Loucy (cell line): ENCODE data around the gene RBM23.

ENCODE experiments used
- H2AFZ ChIP-seq: fragments of 200-600 bp; sonication (generic); 2 replicates; pipeline ENCODE4 v1.6.0; 2016; ENCODE audit warnings: antibody characterized with exemption, mild to moderate bottlenecking, low read length, moderate library complexity
- H3F3A ChIP-seq: fragments of 200-600 bp; 2 replicates; pipeline ENCODE4 v1.6.0; 2016; ENCODE audit warnings: antibody characterized with exemption, low read depth, mild to moderate bottlenecking
- H3K27me3 ChIP-seq: fragments of 200-600 bp; sonication (generic); 2 replicates; pipeline ENCODE4 v1.6.1; 2014; ENCODE audit warnings: low read length, mild to moderate bottlenecking; ENCODE audit not compliant: insufficient read depth, poor library complexity, severe bottlenecking
- H3K36me3 ChIP-seq: fragments of 200-600 bp; sonication (generic); 2 replicates; pipeline ENCODE4 v1.6.1; 2016; ENCODE audit warnings: low read length; ENCODE audit not compliant: insufficient read depth
- H3K4me1 ChIP-seq: fragments of 200-600 bp; sonication (generic); 2 replicates; pipeline ENCODE4 v1.5.1; 2014; ENCODE audit warnings: low read length, mild to moderate bottlenecking; ENCODE audit not compliant: insufficient read depth, poor library complexity, severe bottlenecking
- H3K4me2 ChIP-seq: fragments of 200-600 bp; sonication (generic); 2 replicates; pipeline ENCODE4 v1.6.0; 2014; ENCODE audit warnings: antibody characterized with exemption, low read length, low read depth, mild to moderate bottlenecking; ENCODE audit not compliant: poor library complexity, severe bottlenecking
- H3K4me3 ChIP-seq: fragments of 200-600 bp; sonication (generic); 2 replicates; pipeline ENCODE4 v1.5.1; 2014; ENCODE audit warnings: low read length, mild to moderate bottlenecking, mixed read lengths; ENCODE audit not compliant: poor library complexity, severe bottlenecking
- H3K79me2 ChIP-seq: fragments of 200-600 bp; sonication (generic); 2 replicates; pipeline ENCODE4 v1.6.1; 2014; ENCODE audit warnings: low read length; ENCODE audit not compliant: insufficient read depth
- H3K9ac ChIP-seq: fragments of 200-600 bp; sonication (generic); 2 replicates; pipeline ENCODE4 v1.6.0; 2014; ENCODE audit warnings: mild to moderate bottlenecking, low read depth, low read length, moderate library complexity; ENCODE audit not compliant: poor library complexity, severe bottlenecking
- H3K9me2 ChIP-seq: fragments of 200-600 bp; sonication (generic); replicated peaks from 2 replicates; pipeline ENCODE4 v1.6.1; 2016; ENCODE audit warnings: low read depth, low read length, mixed read lengths
- H3K9me3 ChIP-seq: fragments of 200-600 bp; sonication (generic); 2 replicates; pipeline ENCODE4 v1.6.1; 2014; ENCODE audit warnings: mild to moderate bottlenecking, antibody characterized with exemption, low read length, low read depth; ENCODE audit not compliant: insufficient read depth
- H4K20me1 ChIP-seq: fragments of 200-600 bp; sonication (generic); 2 replicates; pipeline ENCODE4 v1.6.0; 2014; ENCODE audit warnings: antibody characterized with exemption, low read length, mild to moderate bottlenecking; ENCODE audit not compliant: insufficient read depth, poor library complexity, severe bottlenecking
- EZH2phosphoT487 ChIP-seq: fragments of 200-600 bp; IDR thresholded peaks from 2 replicates; pipeline ENCODE4 v1.6.1; 2018; ENCODE audit warnings: antibody characterized with exemption, mild to moderate bottlenecking, moderate library complexity, borderline replicate concordance
- TF ChIP-seq, protein P1 (sequence below): fragments of 200-600 bp; sonication (generic); conservative IDR thresholded peaks from 2 replicates; pipeline ENCODE4 v1.5.1; 2014; ENCODE audit warnings: mild to moderate bottlenecking, antibody characterized with exemption, low read length

Gene RBM23

DNA sequence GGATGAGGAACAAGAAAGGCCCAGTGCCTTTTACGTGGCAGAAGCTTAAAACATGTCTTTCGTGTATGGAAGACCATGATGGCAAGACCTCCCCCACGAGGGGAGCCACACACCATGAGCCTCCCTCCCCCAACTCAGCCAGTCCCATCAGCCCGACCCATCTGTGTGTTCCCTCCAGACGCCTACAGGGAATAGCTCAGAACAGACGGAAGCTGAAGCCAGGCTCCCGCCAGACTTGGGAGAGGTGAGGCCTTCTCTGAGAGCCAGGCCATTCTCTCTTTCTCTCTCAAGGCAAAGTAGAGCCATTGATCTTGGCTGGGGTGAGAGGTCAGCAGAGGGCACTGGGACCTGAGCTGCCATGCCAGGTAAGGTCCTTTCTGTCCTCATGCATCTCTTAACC lies 26.5 kb downstream of the RBM23 start:
- Histone ChIP-seq H3F3A (no peaks in the 10 kb centered on the region), H3K9me3 (no peaks in the 10 kb centered on the region), H3K9me2 (no peaks in the 10 kb centered on the region), H3K79me2 (no peaks in the 10 kb centered on the region), H2AFZ (no peak overlapping the region), H3K36me3 (no peaks in the 10 kb centered on the region), H3K4me3 (no peak overlapping the region), H3K4me1 (no peaks in the 10 kb centered on the region), H3K4me2 (no peak overlapping the region), H4K20me1 (no peaks in the 10 kb centered on the region), H3K9ac (no peak overlapping the region), H3K27me3 (no peaks in the 10 kb centered on the region)
- TF ChIP-seq EZH2phosphoT487, result no peak
- TF ChIP-seq, protein P1, sequence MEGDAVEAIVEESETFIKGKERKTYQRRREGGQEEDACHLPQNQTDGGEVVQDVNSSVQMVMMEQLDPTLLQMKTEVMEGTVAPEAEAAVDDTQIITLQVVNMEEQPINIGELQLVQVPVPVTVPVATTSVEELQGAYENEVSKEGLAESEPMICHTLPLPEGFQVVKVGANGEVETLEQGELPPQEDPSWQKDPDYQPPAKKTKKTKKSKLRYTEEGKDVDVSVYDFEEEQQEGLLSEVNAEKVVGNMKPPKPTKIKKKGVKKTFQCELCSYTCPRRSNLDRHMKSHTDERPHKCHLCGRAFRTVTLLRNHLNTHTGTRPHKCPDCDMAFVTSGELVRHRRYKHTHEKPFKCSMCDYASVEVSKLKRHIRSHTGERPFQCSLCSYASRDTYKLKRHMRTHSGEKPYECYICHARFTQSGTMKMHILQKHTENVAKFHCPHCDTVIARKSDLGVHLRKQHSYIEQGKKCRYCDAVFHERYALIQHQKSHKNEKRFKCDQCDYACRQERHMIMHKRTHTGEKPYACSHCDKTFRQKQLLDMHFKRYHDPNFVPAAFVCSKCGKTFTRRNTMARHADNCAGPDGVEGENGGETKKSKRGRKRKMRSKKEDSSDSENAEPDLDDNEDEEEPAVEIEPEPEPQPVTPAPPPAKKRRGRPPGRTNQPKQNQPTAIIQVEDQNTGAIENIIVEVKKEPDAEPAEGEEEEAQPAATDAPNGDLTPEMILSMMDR, result no peak

DNA sequence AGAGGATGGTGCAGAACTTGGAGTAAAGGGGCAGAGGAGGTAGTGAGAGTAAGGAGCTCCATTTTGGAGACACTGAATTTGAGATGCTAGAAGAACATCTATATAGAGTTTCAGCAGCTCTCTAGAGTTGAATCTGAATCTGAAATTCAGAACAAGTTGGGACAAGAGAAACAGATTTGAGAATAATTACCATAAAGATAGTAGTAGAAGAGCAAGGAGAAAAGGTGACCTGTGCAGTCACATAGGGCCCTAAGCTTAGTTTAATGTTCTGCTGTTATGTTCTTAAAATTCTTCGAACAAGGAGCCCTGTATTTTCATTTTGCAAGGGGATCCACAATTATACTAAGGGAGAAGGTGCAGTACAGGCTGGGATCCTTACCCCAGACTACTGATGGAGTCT lies 28.5 kb downstream of the RBM23 start:
- no peak overlapping the region for H3K4me3 ChIP-seq
- no peaks in the 10 kb centered on the region for H3K9me2 ChIP-seq
- no peaks in the 10 kb centered on the region for H3K36me3 ChIP-seq
- H3K9me3 ChIP-seq, result no peaks in the 10 kb centered on the region
- TF ChIP-seq, protein P1, result no peak
- TF ChIP-seq EZH2phosphoT487, result no peak
- H3K4me2 ChIP-seq, result no peak overlapping the region
- H2AFZ ChIP-seq, result no peak overlapping the region
- no peaks in the 10 kb centered on the region for H3F3A ChIP-seq
- H3K79me2 ChIP-seq, result no peaks in the 10 kb centered on the region
- H3K9ac ChIP-seq, result no peak overlapping the region
- no peaks in the 10 kb centered on the region for H3K27me3 ChIP-seq
- H4K20me1 ChIP-seq, result no peaks in the 10 kb centered on the region
- H3K4me1 ChIP-seq, result no peaks in the 10 kb centered on the region

GRCh38 chr14:22888662-22889061 lies 30.3 kb downstream of the RBM23 start:
- Histone ChIP-seq H3K4me2 (no peak overlapping the region), H2AFZ (no peak overlapping the region), H3K9me2 (no peaks in the 10 kb centered on the region), H3K27me3 (no peaks in the 10 kb centered on the region), H3K9me3 (no peaks in the 10 kb centered on the region), H3K79me2 (no peaks in the 10 kb centered on the region), H3K4me1 (no peaks in the 10 kb centered on the region), H3K36me3 (no peaks in the 10 kb centered on the region), H3K9ac (no peak overlapping the region), H3K4me3 (no peak overlapping the region), H4K20me1 (no peaks in the 10 kb centered on the region), H3F3A (no peaks in the 10 kb centered on the region)
- TF ChIP-seq, protein P1, result no peak
- TF ChIP-seq EZH2phosphoT487, result no peak
